GM12878 (cell line): Measurements from ENCODE around the gene FCAMR. TPM values are rescaled to one million over a fixed set of nuclear protein-coding genes. Genes with fewer than 3 reads are reported as not detected.

Experiments used
- ATF7 ChIP-seq: fragments of 450-650 bp; IDR thresholded peaks from 2 replicates; pipeline ENCODE4 v1.6.1; 2016; ENCODE audit warnings: low read depth, mild to moderate bottlenecking
- EP300 ChIP-seq, 2 experiments: fragments of 150-350 bp in 1 of 2; IDR thresholded peaks; 2 replicates each; pipeline ENCODE4 v1.6.1; 2011 to 2012; ENCODE audit warnings: low read depth in 2 of 2, low read length in 2 of 2, borderline replicate concordance in 1 of 2, improper control_type of control experiment in 1 of 2, inconsistent platforms in 1 of 2; ENCODE audit not compliant: control insufficient read depth in 1 of 2
- EZH2 ChIP-seq: IDR thresholded peaks from 2 replicates; pipeline ENCODE4 v1.6.1; 2012; ENCODE audit warnings: low read depth, mild to moderate bottlenecking, control low read depth, inconsistent platforms, low read length, borderline replicate concordance; ENCODE audit not compliant: control insufficient read depth
- FOXK2 ChIP-seq: fragments of 450-650 bp; IDR thresholded peaks from 2 replicates; pipeline ENCODE4 v1.6.1; 2017; ENCODE audit warnings: mild to moderate bottlenecking, moderate library complexity
- IKZF2 ChIP-seq, 2 experiments: fragments of 450-650 bp; IDR thresholded peaks; 2 replicates each; pipeline ENCODE4 v1.6.1; 2017; ENCODE audit warnings: mild to moderate bottlenecking in 2 of 2, moderate library complexity in 2 of 2
- IRF3 ChIP-seq: fragments of 450-650 bp; IDR thresholded peaks from 2 replicates; pipeline ENCODE4 v1.6.1; 2014; ENCODE audit warnings: mild to moderate bottlenecking
- JUNB ChIP-seq: IDR thresholded peaks from 2 replicates; pipeline ENCODE4 v1.6.1; 2016; ENCODE audit warnings: antibody characterized with exemption, mild to moderate bottlenecking
- NKRF ChIP-seq: fragments of 450-650 bp; conservative IDR thresholded peaks from 2 replicates; pipeline ENCODE4 v1.6.1; 2017; ENCODE audit warnings: mild to moderate bottlenecking, moderate library complexity
- POU2F2 ChIP-seq: IDR thresholded peaks from 3 replicates; pipeline ENCODE4 v1.6.1; 2011; ENCODE audit warnings: low read depth, mild to moderate bottlenecking, low read length, borderline replicate concordance
- RBBP5 ChIP-seq: fragments of 200-600 bp; sonication (generic); conservative IDR thresholded peaks from 2 replicates; pipeline ENCODE4 v1.6.1; 2016
- RCOR1 ChIP-seq: conservative IDR thresholded peaks from 2 replicates; pipeline ENCODE4 v1.6.1; 2012; ENCODE audit warnings: low read depth, low read length, improper control_type of control experiment
- SIX5 ChIP-seq: IDR thresholded peaks from 2 replicates; pipeline ENCODE4 v1.6.1; 2011; ENCODE audit warnings: mild to moderate bottlenecking, low read depth, low read length, moderate library complexity; ENCODE audit not compliant: severe bottlenecking
- SMC3 ChIP-seq: IDR thresholded peaks from 2 replicates; pipeline ENCODE4 v1.6.1; 2011; ENCODE audit warnings: low read length, improper control_type of control experiment, borderline replicate concordance
- SP1 ChIP-seq: IDR thresholded peaks from one replicate; pipeline ENCODE4 v1.6.1; 2011; ENCODE audit warnings: low read depth, low read length
- ZNF217 ChIP-seq: fragments of 450-650 bp; IDR thresholded peaks from 2 replicates; pipeline ENCODE4 v1.6.1; 2017; ENCODE audit warnings: antibody characterized with exemption, mild to moderate bottlenecking
- ZNF384 ChIP-seq: IDR thresholded peaks from 2 replicates; pipeline ENCODE4 v1.6.1; 2012; ENCODE audit warnings: low read depth, mild to moderate bottlenecking, low read length, improper control_type of control experiment, borderline replicate concordance
- ZNF622 ChIP-seq: fragments of 450-650 bp; IDR thresholded peaks from 2 replicates; pipeline ENCODE4 v1.6.1; 2017; ENCODE audit warnings: mild to moderate bottlenecking, inconsistent platforms
- ZSCAN29 ChIP-seq: fragments of 450-650 bp; IDR thresholded peaks from 2 replicates; pipeline ENCODE4 v1.6.1; 2017; ENCODE audit warnings: mild to moderate bottlenecking, moderate library complexity
- polyA plus RNA-seq, 11 experiments: library from polyadenylated mRNA; depleted of rRNA in 4 of 11; unstranded in 6 of 11; stranded (reverse) in 5 of 11; fragments of >200 nt; fragmentation: Nextera tagmentation in 4 of 11; fragmentation: Illumina TruSeq in 1 of 11; extraction: Ambion mirVana in 4 of 11; extraction: Trizol in 1 of 11; gene quantifications; 1 replicate in 1 of 11; 2 replicates in 10 of 11; pipeline versions ENCODE4 v1.2.1 to v1.2.3, GENCODE V29; 2011 to 2016; ENCODE audit warnings: inconsistent platforms in 2 of 11, missing spikeins in 2 of 11, low read depth in 1 of 11
- total RNA-seq, 4 experiments: library from RNA; depleted of rRNA in 3 of 4; stranded (reverse); fragments of >200 nt in 3 of 4; fragmentation: Illumina TruSeq in 1 of 4; extraction: Trizol in 1 of 4; gene quantifications; 2 replicates each; pipeline versions ENCODE4 v1.2.1 to v1.2.3, GENCODE V29; 2013 to 2021
- TF ChIP-seq, protein P1 (sequence below): fragments of 450-650 bp; formaldehyde crosslinking; IDR thresholded peaks from 2 replicates; pipeline ENCODE4 v1.4.0; 2022; ENCODE audit warnings: mild to moderate bottlenecking, moderate library complexity
- TF ChIP-seq, protein P2 (sequence below): fragments of 450-650 bp; IDR thresholded peaks from 2 replicates; pipeline ENCODE4 v1.6.1; 2017; ENCODE audit warnings: antibody characterized with exemption, mild to moderate bottlenecking, moderate library complexity
- TF ChIP-seq, protein P3 (sequence below): IDR thresholded peaks from 2 replicates; pipeline ENCODE4 v1.6.1; 2011; ENCODE audit warnings: low read depth, mild to moderate bottlenecking, low read length, moderate library complexity, borderline replicate concordance; ENCODE audit errors: extremely low read depth

Gene FCAMR
- total and polyA plus RNA-seq, 10 of the 15 experiments (the other 5 are each of a cell fraction or from before 2014, with no cell fraction given): 0.04 to 0.15 (median 0.06) TPM; not detected in 3

DNA sequence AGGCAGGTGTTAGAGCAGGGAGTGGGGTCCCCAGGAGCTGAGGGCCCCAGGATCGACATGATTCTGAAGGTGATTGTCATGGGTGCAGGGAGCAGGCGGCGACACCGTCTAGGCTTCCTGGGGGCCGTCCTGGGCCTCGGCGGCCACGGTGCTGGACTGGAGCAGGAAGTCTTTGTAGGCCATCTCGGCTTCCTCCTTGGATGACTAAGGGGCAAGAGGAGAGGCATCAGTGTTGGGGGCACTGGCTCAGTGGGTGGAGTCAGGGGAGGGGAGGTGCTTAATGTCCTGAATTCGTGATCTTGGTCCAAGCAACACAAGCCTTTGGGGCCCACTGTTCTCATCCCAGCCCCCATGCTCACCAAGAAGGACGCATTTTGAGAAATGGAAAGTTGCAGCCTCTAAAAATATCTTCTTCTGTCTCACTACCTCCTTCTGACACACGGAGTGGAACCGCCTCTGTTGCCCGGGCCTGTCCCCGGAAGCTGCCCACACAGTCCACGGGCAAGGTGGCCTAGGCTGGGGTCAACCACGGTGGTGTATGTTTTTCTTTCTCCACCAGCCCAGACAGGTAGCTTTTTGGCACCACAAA lies 40.0 kb downstream of the FCAMR start (continued):
- TF ChIP-seq, protein P1, sequence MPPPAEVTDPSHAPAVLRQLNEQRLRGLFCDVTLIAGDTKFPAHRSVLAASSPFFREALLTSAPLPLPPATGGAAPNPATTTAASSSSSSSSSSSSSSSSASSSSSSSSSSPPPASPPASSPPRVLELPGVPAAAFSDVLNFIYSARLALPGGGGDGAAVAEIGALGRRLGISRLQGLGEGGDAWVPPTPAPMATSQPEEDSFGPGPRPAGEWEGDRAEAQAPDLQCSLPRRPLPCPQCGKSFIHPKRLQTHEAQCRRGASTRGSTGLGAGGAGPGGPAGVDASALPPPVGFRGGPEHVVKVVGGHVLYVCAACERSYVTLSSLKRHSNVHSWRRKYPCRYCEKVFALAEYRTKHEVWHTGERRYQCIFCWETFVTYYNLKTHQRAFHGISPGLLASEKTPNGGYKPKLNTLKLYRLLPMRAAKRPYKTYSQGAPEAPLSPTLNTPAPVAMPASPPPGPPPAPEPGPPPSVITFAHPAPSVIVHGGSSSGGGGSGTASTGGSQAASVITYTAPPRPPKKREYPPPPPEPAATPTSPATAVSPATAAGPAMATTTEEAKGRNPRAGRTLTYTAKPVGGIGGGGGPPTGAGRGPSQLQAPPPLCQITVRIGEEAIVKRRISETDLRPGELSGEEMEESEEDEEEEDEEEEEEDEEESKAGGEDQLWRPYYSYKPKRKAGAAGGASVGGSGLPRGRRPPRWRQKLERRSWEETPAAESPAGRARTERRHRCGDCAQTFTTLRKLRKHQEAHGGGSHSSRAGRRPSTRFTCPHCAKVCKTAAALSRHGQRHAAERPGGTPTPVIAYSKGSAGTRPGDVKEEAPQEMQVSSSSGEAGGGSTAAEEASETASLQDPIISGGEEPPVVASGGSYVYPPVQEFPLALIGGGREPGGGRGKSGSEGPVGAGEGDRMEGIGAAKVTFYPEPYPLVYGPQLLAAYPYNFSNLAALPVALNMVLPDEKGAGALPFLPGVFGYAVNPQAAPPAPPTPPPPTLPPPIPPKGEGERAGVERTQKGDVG (CRISPR knock-in tag): no peak
- TF ChIP-seq ZNF217 (no peak), ATF7 (peak; percentile 85), ZNF384 (no peak; the same call in 1 of the 2 replicates), NKRF (peak; percentile 52; the same call in 1 of the 2 replicates), RBBP5 (no peak), ZNF622 (no peak), JUNB (no peak), FOXK2 (no peak; the same call in 1 of the 2 replicates), SIX5 (no peak), EP300 (IDR thresholded peaks at IDR 0.05; ENCODE audit: borderline replicate concordance in 1 of 2, control insufficient read depth in 1 of 2, low read depth in 2 of 2, low read length in 2 of 2) (peak; percentile 93 to 94), SMC3 (peak; percentile 28; the same call in 1 of the 2 replicates), IKZF2 (IDR thresholded peaks at IDR 0.05) (peak; percentile 91 to 93), EZH2 (no peak), IRF3 (no peak), POU2F2 (peak; percentile 57; the same call in 2 of the 3 replicates), SP1 (peak; percentile 84), RCOR1 (0 out of 2 replicates have a peak, but pooled peaks have one; percentile 36), ZSCAN29 (no peak)
- TF ChIP-seq, protein P2, sequence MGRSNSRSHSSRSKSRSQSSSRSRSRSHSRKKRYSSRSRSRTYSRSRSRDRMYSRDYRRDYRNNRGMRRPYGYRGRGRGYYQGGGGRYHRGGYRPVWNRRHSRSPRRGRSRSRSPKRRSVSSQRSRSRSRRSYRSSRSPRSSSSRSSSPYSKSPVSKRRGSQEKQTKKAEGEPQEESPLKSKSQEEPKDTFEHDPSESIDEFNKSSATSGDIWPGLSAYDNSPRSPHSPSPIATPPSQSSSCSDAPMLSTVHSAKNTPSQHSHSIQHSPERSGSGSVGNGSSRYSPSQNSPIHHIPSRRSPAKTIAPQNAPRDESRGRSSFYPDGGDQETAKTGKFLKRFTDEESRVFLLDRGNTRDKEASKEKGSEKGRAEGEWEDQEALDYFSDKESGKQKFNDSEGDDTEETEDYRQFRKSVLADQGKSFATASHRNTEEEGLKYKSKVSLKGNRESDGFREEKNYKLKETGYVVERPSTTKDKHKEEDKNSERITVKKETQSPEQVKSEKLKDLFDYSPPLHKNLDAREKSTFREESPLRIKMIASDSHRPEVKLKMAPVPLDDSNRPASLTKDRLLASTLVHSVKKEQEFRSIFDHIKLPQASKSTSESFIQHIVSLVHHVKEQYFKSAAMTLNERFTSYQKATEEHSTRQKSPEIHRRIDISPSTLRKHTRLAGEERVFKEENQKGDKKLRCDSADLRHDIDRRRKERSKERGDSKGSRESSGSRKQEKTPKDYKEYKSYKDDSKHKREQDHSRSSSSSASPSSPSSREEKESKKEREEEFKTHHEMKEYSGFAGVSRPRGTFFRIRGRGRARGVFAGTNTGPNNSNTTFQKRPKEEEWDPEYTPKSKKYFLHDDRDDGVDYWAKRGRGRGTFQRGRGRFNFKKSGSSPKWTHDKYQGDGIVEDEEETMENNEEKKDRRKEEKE: no peak
- TF ChIP-seq, protein P3, sequence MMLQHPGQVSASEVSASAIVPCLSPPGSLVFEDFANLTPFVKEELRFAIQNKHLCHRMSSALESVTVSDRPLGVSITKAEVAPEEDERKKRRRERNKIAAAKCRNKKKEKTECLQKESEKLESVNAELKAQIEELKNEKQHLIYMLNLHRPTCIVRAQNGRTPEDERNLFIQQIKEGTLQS: no peak
